ENCODE results near the gene STX11. TPM values are rescaled to one million over a fixed set of nuclear protein-coding genes. Genes with fewer than 3 reads are reported as not detected.
"Not testable (repeated sequence)": the region's sequence is repeated elsewhere in the genome, so short reads cannot be mapped to it uniquely, and the experiment has no call there.

The STX11 gene
- total RNA-seq, result 0.57 and 1.9 TPM in 2 replicates
- polyA plus RNA-seq (2012), result 0.44 TPM

- peak; percentile 71 for DNase-seq (ENCODE audit: low read depth)
Measured at GRCh38 chr6:144149894-144150709, at the start of gene STX11. STX11 (plus strand) TSS chr6:144150517; CDS start chr6:144186628, 36,111 bp downstream.

- no peak for DNase-seq (ENCODE audit: low read depth)
Measured at GRCh38 chr6:144103026-144103563, 47.2 kb upstream of the STX11 start.

- DNase-seq (ENCODE audit: low read depth), result no peak
Measured at GRCh38 chr6:144104488-144104887, 45.8 kb upstream of the STX11 start.

GRCh38 chr6:144104898-144105487 lies 45.3 kb upstream of the STX11 start:
- DNase-seq (ENCODE audit: low read depth), result peak; percentile 90

GRCh38 chr6:144106206-144106605 lies 44.1 kb upstream of the STX11 start:
- no peak for DNase-seq (ENCODE audit: low read depth)

GRCh38 chr6:144110210-144110609 lies 40.1 kb upstream of the STX11 start:
- DNase-seq (ENCODE audit: low read depth), result no peak

- DNase-seq (ENCODE audit: low read depth), result no peak
Measured at GRCh38 chr6:144113366-144113765, 37.0 kb upstream of the STX11 start.

- no peak for DNase-seq (ENCODE audit: low read depth)
Measured at GRCh38 chr6:144115219-144115618, 35.1 kb upstream of the STX11 start.

- DNase-seq (ENCODE audit: low read depth), result no peak
Measured at GRCh38 chr6:144119376-144119775, 30.9 kb upstream of the STX11 start.

GRCh38 chr6:144122861-144123260 lies 27.5 kb upstream of the STX11 start:
- no peak for DNase-seq (ENCODE audit: low read depth)

GRCh38 chr6:144123421-144123820 lies 26.9 kb upstream of the STX11 start:
- no peak for DNase-seq (ENCODE audit: low read depth)

- DNase-seq (ENCODE audit: low read depth), result no peak
Measured at GRCh38 chr6:144123836-144124235, 26.5 kb upstream of the STX11 start.

- no peak for DNase-seq (ENCODE audit: low read depth)
Measured at GRCh38 chr6:144127097-144127496, 23.2 kb upstream of the STX11 start.

- DNase-seq (ENCODE audit: low read depth), result no peak
Measured at GRCh38 chr6:144129469-144129868, 20.8 kb upstream of the STX11 start.

- no peak for DNase-seq (ENCODE audit: low read depth)
Measured at GRCh38 chr6:144131248-144131709, 19.0 kb upstream of the STX11 start.

- DNase-seq (ENCODE audit: low read depth), result not testable (repeated sequence)
Measured at GRCh38 chr6:144132167-144132690, 18.1 kb upstream of the STX11 start.

GRCh38 chr6:144133225-144133821 lies 17.0 kb upstream of the STX11 start:
- no peak for DNase-seq (ENCODE audit: low read depth)

- DNase-seq (ENCODE audit: low read depth), result no peak
Measured at GRCh38 chr6:144134176-144134575, 16.1 kb upstream of the STX11 start.

GRCh38 chr6:144134737-144135136 lies 15.6 kb upstream of the STX11 start:
- no peak for DNase-seq (ENCODE audit: low read depth)

GRCh38 chr6:144138542-144138941 lies 11.8 kb upstream of the STX11 start:
- DNase-seq (ENCODE audit: low read depth), result no peak

GRCh38 chr6:144139817-144140216 lies 10.5 kb upstream of the STX11 start:
- DNase-seq (ENCODE audit: low read depth), result no peak

- no peak for DNase-seq (ENCODE audit: low read depth)
Measured at GRCh38 chr6:144140867-144141266, 9.4 kb upstream of the STX11 start.

Data from myocyte (in vitro differentiated cells).